Heart right ventricle (tissue), 16 donors: Measurements from ENCODE around the gene B4GALT5. TPM values are rescaled to one million over a fixed set of nuclear protein-coding genes. Genes with fewer than 3 reads are reported as not detected.

ENCODE experiments used
- ATAC-seq, 8 donors: fragments of 200-7000 bp; cut with Tn5 transposase; one replicate each; pipeline ENCODE4 v1.9.1; 2020; ENCODE audit warnings: mild to moderate bottlenecking in 8 of 8, moderate library complexity in 8 of 8, moderate number of reproducible peaks in 1 of 8
- DNase-seq, 2 donors: peaks; one replicate each; pipeline ENCODE4 v3.0.0-alpha.2; 2020
- H3K27ac ChIP-seq, 10 donors: fragments of 200-600 bp; sonication (generic) in 2 of 10; one replicate each; pipeline versions ENCODE4 v1.5.0 to v1.8.0; 2020 to 2022; ENCODE audit warnings: mild to moderate bottlenecking in 3 of 10
- H3K27me3 ChIP-seq, 7 donors: fragments of 200-600 bp; one replicate each; pipeline ENCODE4 v1.8.0; 2021 to 2022; ENCODE audit warnings: mild to moderate bottlenecking in 2 of 7
- H3K36me3 ChIP-seq, 9 donors: fragments of 200-600 bp; sonication (generic) in 1 of 9; one replicate each; pipeline versions ENCODE4 v1.5.0 to v1.8.0; 2020 to 2022; ENCODE audit warnings: mild to moderate bottlenecking in 2 of 9
- H3K4me1 ChIP-seq, 9 donors: fragments of 200-600 bp; sonication (generic) in 1 of 9; one replicate each; pipeline versions ENCODE4 v1.5.0 to v1.8.0; 2020 to 2022; ENCODE audit warnings: mild to moderate bottlenecking in 4 of 9
- H3K4me3 ChIP-seq, 10 donors: fragments of 200-600 bp; sonication (generic) in 2 of 10; one replicate each; pipeline versions ENCODE4 v1.5.0 to v1.8.0; 2020 to 2022; ENCODE audit warnings: mild to moderate bottlenecking in 7 of 10, moderate library complexity in 2 of 10
- H3K9me3 ChIP-seq, 11 donors: fragments of 200-600 bp in 10 of 11; sonication (generic) in 2 of 11; one replicate each; pipeline versions ENCODE4 v1.5.0 to v1.8.0; 2013 to 2022; ENCODE audit warnings: mild to moderate bottlenecking in 2 of 11, control low read depth in 1 of 11, moderate library complexity in 1 of 11
- CTCF ChIP-seq, 9 donors: fragments of 200-600 bp; sonication (generic) in 2 of 9; IDR thresholded peaks; one replicate each; pipeline versions ENCODE4 v1.5.0 to v1.8.0; 2021 to 2022; ENCODE audit warnings: antibody characterized with exemption in 9 of 9, mild to moderate bottlenecking in 5 of 9, moderate library complexity in 1 of 9
- WGBS, 2 donors: extraction: QIAGEN DNeasy Blood & Tissue Kit; methylation state at CpG; one replicate each; pipeline ENCODE4 v1.1.7; 2013; ENCODE audit warnings: inconsistent platforms in 1 of 2; 5-methylcytosine and 5-hydroxymethylcytosine counted together
- intact Hi-C, 10 donors: fragments of 100-400 bp; cut with DNase I; formaldehyde crosslinking; loops; one replicate each; pipeline versions ENCODE4 v1.11.1 to v1.14.2; 2022
- polyA plus RNA-seq, 2 donors: library from polyadenylated mRNA; stranded (reverse); fragments of 200-250 nt; gene quantifications; one replicate each; pipeline ENCODE4 v1.2.3, GENCODE V29; 2013
- total RNA-seq, 10 donors: library from RNA; stranded (reverse); fragmentation: NEBNext Ultra II Directional in 3 of 10; extraction: Animal tissue kit (Norgen Biotek cat#: 25700) in 3 of 10; gene quantifications; one replicate each; pipeline versions ENCODE4 v1.2.1 to v1.2.4, GENCODE V29; 2021 to 2023
- donor health status: Arrhythmogenic right ventricular cardiomyopathy.
- donor health status: ischemic (EF 13 %, LVEDD 7.1; RV severe dilation, severe dysfunction).
- donor health status: healthy with polysubstance abuse.
- donor health status: DM: no; HTN: yes; CAD: no.
- donor health status: DM: no; HTN: no; CAD: no.
- donor health status: ischemic (EF 25% LVEDD 6.9; RV normal size, moderate dysfunction).
- donor health status: ischemic (EF 25% LVEDD 5.7; RV mildly dilated, moderate dysfunction).
- donor health status: healthy.
- donor health status: DM: yes; HTN: yes; CAD: no.
- donor health status: Ischemic cardiomyopathy.
- donor health status: ischemic (EF 35%, LVEDD 5.7; RV mildly dilated, moderate dysfunction).
- donor health status: nonischemic (EF 11% LVEDD 7.7; RV severe dilation, severe dysfunction).
- donor health status: DM: yes; HTN: yes; CAD: no.
- donor health status: PGD.
- donor health status: ischemic (EF 29% LVEDD 5.4; RV normal size, mild dysfunction).
- donor health status: nonischemic (EF 23%, LVEDD 6.1; RV moderate dilation, normal function).

B4GALT5 gene
- total and polyA plus RNA-seq, 12 donors = 7.4 to 61.6 (median 29.6) TPM

GRCh38 chr20:49737260-49737659 lies 23.6 kb upstream of the B4GALT5 start:
- no peaks in the 10 kb centered on the region for H3K27me3 ChIP-seq
- no peak overlapping the region for H3K27ac ChIP-seq
- no peaks in the 10 kb centered on the region for H3K4me1 ChIP-seq
- no peak overlapping the region for H3K4me3 ChIP-seq
- 66 to 70% methylated on average over 2 of the region's 2 CpGs for WGBS, 2 donors
- H3K36me3 ChIP-seq = no peaks in the 10 kb centered on the region
- ATAC-seq (no peak), DNase-seq (no peak)
- intact Hi-C loops = loop anchor here in 1 of 10 donors (5.0 kb wide), 1 partner anchor 195 kb away; no protein-coding TSS in a partner anchor
- H3K9me3 ChIP-seq = no peaks in the 10 kb centered on the region
- no peak for TF ChIP-seq CTCF (IDR thresholded peaks at IDR 0.05)

DNA sequence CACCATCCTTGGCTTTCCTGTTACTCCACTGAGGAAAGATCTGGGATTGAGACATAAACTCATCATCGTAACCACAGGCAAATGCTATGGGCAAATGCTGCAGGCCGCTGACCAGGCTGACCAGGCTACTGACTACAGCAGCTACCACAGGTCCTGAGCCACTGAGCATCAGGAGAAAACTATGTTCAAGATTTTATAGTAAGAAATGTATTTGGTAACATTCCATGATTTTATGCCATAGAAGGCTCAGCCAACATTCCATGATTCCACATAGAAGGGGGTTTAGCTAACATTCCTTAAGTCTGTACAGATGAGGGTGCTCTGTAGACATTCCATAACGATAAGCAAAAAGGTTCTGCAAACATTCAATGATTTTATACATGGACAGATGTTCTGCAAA lies 16.1 kb upstream of the B4GALT5 start:
- peaks cover 0 to 28% (median 7%) of the 10 kb centered on the region in 9 donors for H3K4me1 ChIP-seq
- peak in 1 of 9 donors; percentile 5 for TF ChIP-seq CTCF (IDR thresholded peaks at IDR 0.05)
- ATAC-seq (no peak), DNase-seq (no peak)
- H3K4me3 ChIP-seq = no peak overlapping the region
- intact Hi-C loops = loop anchor here in 2 of 10 donors (2.0 to 5.0 kb wide), 2 partner anchors 41 to 112 kb away; no protein-coding TSS in a partner anchor
- 93 to 94% methylated on average over 3 of the region's 3 CpGs for WGBS, 2 donors
- no peaks in the 10 kb centered on the region for H3K36me3 ChIP-seq
- H3K27ac ChIP-seq = no peak overlapping the region
- H3K27me3 ChIP-seq = no peaks in the 10 kb centered on the region
- peaks cover 0 to 5% (median 0%) of the 10 kb centered on the region in 11 donors for H3K9me3 ChIP-seq

GRCh38 chr20:49727894-49728885 lies 14.5 kb upstream of the B4GALT5 start:
- TF ChIP-seq CTCF (IDR thresholded peaks at IDR 0.05) = no peak
- ATAC-seq = no peak
- no peaks in the 10 kb centered on the region for H3K36me3 ChIP-seq
- peaks cover 0 to 5% (median 0%) of the 10 kb centered on the region in 11 donors for H3K9me3 ChIP-seq
- WGBS, 2 donors = 96 to 97% methylated on average over 3 of the region's 3 CpGs
- H3K4me3 ChIP-seq = no peak overlapping the region
- no peaks in the 10 kb centered on the region for H3K27me3 ChIP-seq
- peak overlapping the region in 1 of 10 donors; percentile 12 for H3K27ac ChIP-seq
- H3K4me1 ChIP-seq = peaks cover 0 to 38% (median 12%) of the 10 kb centered on the region in 9 donors
- intact Hi-C loops = loop anchor here in 1 of 10 donors (5.0 kb wide), 1 partner anchor 111 kb away; no protein-coding TSS in a partner anchor
- DNase-seq = no peak

DNA sequence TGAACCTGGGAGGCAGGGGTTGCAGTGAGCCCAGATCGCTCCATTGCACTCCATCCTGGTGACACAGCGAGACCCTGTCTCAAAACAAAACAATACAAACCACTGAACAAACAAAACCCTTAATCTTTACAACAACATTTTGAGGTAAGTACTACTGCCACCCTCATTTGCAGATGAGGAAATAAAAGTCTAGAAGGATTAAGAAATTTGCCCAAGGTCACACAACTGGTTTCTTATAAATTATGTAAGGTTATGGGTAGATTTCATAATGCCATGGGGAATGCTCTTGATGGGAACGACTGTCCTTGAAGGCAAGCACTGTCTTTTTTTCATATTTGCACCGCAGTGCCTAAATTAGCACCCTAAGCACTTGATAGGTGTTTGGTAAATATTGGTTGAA lies 13.8 kb upstream of the B4GALT5 start:
- Histone ChIP-seq H3K9me3 (peaks cover 0 to 5% (median 0%) of the 10 kb centered on the region in 11 donors), H3K27ac (peak overlapping the region in 1 of 10 donors; percentile 62), H3K27me3 (no peaks in the 10 kb centered on the region), H3K4me1 (peaks cover 0 to 38% (median 12%) of the 10 kb centered on the region in 9 donors), H3K4me3 (no peak overlapping the region), H3K36me3 (no peaks in the 10 kb centered on the region)
- ATAC-seq = no peak
- DNase-seq = no peak
- TF ChIP-seq CTCF (IDR thresholded peaks at IDR 0.05) = no peak
- WGBS, 2 donors = 76 to 89% methylated on average over 4 of the region's 4 CpGs
- intact Hi-C loops = loop anchor here in 1 of 10 donors (5.0 kb wide), 1 partner anchor 110 kb away; no protein-coding TSS in a partner anchor
